ENCODE data around the gene STX12.

DNA sequence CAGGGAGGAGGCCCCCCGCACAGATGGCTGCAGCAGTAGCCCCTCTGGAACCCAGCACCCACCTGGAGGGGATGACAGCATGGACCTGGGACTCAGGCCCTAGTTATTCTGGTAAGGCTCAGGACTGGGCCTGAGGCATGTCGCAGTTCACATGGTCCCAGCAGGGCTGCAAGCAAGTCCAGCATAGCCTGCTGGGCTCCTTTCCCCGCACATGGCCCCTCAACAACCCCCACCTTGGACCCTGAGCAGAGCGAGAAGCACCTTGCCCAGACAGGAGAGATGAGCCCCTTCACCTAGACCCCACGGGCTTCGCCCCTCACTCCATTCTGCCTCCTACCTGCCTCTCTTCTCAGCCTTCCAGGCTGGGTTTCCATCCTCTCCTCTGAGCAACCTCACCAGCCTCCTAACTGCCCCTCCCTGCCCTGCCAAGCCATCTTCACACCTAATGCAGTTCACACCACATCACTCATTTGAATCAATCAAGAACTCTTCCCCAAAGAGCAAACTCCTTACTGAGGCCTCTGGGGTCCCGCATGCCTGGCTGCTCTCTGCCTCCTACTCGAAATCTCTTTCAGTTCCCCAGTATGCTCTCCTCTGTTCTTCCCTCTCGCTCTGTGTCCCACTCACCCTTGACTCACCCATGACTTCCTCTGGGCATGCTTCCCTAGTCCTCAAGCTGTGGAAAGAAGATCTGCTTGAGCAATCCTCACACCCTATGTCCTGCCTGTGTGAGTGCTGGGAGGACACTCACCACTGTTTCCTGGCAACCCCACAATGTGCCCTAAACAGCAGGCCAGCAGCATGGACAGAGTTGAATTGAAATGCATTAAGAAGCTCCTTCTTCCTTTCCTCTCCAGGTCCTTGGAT is 89.9 kb downstream of the STX12 start:
- TF ChIP-seq, protein P1, sequence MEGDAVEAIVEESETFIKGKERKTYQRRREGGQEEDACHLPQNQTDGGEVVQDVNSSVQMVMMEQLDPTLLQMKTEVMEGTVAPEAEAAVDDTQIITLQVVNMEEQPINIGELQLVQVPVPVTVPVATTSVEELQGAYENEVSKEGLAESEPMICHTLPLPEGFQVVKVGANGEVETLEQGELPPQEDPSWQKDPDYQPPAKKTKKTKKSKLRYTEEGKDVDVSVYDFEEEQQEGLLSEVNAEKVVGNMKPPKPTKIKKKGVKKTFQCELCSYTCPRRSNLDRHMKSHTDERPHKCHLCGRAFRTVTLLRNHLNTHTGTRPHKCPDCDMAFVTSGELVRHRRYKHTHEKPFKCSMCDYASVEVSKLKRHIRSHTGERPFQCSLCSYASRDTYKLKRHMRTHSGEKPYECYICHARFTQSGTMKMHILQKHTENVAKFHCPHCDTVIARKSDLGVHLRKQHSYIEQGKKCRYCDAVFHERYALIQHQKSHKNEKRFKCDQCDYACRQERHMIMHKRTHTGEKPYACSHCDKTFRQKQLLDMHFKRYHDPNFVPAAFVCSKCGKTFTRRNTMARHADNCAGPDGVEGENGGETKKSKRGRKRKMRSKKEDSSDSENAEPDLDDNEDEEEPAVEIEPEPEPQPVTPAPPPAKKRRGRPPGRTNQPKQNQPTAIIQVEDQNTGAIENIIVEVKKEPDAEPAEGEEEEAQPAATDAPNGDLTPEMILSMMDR (IDR thresholded peaks at IDR 0.05), result no peak
- TF ChIP-seq POLR2A (IDR thresholded peaks at IDR 0.05), result peak; percentile 44
